Measurements from ENCODE around the gene DERL2. TPM values are rescaled to one million over a fixed set of nuclear protein-coding genes. Genes with fewer than 3 reads are reported as not detected.

Gene DERL2
- total RNA-seq, 1 donor from 2014 or later, result 23.1 TPM

DNA sequence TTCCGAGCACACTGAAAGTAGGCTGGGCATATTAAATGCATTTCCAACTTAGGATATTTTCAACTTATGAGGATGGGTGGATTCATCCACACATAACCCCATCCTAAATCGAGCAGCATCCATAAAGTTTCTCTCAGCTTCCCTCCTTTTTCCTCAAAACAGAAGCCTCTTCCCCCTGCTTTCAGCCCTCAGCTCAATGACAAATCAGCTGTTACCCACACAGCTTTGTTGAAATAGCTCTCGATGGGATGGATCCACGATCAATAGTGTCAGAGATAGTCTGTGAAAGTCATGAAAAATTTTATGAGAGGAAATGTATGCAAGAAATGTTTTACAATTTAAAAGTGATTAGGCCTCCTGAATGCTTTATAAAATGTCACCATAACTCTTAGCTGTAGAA, 19.7 kb downstream of the DERL2 start:
- Histone ChIP-seq H3K27me3 (no peaks in the 10 kb centered on the region), H3K4me3 (no peak overlapping the region), H3K27ac (no peak overlapping the region), H3K9me3 (no peaks in the 10 kb centered on the region), H3K36me3 (peaks cover 0 to 2% of the 10 kb centered on the region in 2 donors), H3K4me1 (peaks cover 27% of the 10 kb centered on the region)
- DNase-seq (ENCODE audit: extremely low spot score in 2 of 2), result no peak
- intact Hi-C loops (cut with DNase I), result no loop called here
- TF ChIP-seq POLR2A (IDR thresholded peaks at IDR 0.05), result no peak
- TF ChIP-seq, protein P1, sequence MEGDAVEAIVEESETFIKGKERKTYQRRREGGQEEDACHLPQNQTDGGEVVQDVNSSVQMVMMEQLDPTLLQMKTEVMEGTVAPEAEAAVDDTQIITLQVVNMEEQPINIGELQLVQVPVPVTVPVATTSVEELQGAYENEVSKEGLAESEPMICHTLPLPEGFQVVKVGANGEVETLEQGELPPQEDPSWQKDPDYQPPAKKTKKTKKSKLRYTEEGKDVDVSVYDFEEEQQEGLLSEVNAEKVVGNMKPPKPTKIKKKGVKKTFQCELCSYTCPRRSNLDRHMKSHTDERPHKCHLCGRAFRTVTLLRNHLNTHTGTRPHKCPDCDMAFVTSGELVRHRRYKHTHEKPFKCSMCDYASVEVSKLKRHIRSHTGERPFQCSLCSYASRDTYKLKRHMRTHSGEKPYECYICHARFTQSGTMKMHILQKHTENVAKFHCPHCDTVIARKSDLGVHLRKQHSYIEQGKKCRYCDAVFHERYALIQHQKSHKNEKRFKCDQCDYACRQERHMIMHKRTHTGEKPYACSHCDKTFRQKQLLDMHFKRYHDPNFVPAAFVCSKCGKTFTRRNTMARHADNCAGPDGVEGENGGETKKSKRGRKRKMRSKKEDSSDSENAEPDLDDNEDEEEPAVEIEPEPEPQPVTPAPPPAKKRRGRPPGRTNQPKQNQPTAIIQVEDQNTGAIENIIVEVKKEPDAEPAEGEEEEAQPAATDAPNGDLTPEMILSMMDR (IDR thresholded peaks at IDR 0.05), result no peak
- no peak for TF ChIP-seq POLR2AphosphoS5 (IDR thresholded peaks at IDR 0.05; ENCODE audit: insufficient read depth in 1 of 2, low read depth in 1 of 2)

DNA sequence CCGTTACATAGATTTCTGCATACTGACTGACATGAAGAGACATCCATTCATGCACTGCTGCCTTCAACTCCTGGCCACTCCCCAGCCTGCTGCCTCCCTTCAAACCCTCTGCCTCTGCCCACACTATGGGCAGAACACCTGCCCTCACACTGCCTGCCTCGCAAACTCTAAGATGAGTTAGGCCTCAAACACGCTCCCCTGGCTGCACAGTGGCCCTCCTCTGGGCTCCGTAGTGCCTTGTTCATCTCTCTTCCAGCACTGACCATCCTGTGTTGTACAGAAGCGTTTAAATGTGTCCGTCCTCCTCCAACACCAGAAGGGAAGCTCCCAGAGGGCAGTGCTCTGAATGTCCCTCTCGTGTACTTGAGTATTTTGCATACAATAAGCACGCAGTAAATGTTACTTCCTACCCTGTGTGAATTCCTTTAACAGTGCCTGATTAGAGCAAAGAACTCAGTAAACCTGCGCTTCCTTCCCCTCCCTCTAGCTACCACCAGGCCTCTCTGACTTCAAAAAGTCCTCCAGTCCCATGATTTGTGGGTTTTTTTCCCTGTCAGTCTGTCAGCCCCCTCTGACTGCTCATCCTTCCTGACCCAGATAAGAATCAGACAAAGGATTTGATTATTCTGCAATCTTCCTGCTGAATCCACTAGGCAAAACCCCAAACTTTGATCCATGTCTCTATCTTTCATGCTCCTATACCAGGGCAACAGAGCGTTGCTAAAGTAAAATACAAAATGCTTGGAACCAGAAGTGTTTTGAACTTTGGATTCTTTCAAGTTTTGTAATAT, 21.1 kb downstream of the DERL2 start:
- DNase-seq (ENCODE audit: extremely low spot score in 2 of 2), result no peak
- no peak for TF ChIP-seq POLR2AphosphoS5 (IDR thresholded peaks at IDR 0.05; ENCODE audit: insufficient read depth in 1 of 2, low read depth in 1 of 2)
- TF ChIP-seq, protein P1 (IDR thresholded peaks at IDR 0.05), result no peak
- TF ChIP-seq POLR2A (IDR thresholded peaks at IDR 0.05), result no peak
- Histone ChIP-seq H3K9me3 (no peaks in the 10 kb centered on the region), H3K4me3 (no peak overlapping the region), H3K36me3 (peaks cover 0 to 15% of the 10 kb centered on the region in 2 donors), H3K27me3 (no peaks in the 10 kb centered on the region), H3K27ac (no peak overlapping the region), H3K4me1 (peaks cover 27% of the 10 kb centered on the region)
- intact Hi-C loops (cut with DNase I), result no loop called here

DNA sequence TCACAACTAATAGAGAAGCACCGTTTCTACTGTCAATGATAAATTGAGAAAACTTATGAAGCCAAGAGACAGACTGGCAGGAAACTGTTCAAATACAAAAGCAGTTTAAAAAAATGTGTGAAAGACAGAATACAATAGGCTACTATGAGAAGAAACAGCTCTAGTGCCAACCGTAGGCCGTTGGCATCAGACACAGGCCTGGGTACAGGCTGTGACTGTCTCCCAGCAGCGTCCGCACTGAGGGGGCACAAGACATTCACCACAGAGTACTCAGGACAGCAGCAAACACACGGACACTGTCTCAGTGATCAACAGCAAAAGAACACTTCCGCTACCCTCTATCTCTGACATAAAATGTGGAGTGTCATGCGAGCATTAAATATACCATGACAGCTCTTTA, 39.2 kb downstream of the DERL2 start:
- TF ChIP-seq POLR2A (IDR thresholded peaks at IDR 0.05), result no peak
- TF ChIP-seq POLR2AphosphoS5 (IDR thresholded peaks at IDR 0.05; ENCODE audit: insufficient read depth in 1 of 2, low read depth in 1 of 2), result no peak
- TF ChIP-seq, protein P1 (IDR thresholded peaks at IDR 0.05), result no peak
- no peak overlapping the region for H3K27ac ChIP-seq
- no peak overlapping the region for H3K4me3 ChIP-seq
- H3K4me1 ChIP-seq, result no peaks in the 10 kb centered on the region
- peaks cover 0 to 60% of the 10 kb centered on the region in 2 donors for H3K36me3 ChIP-seq
- H3K9me3 ChIP-seq, result no peaks in the 10 kb centered on the region
- H3K27me3 ChIP-seq, result no peaks in the 10 kb centered on the region
- no peak for DNase-seq (ENCODE audit: extremely low spot score in 2 of 2)
- intact Hi-C loops (cut with DNase I), result no loop called here

DNA sequence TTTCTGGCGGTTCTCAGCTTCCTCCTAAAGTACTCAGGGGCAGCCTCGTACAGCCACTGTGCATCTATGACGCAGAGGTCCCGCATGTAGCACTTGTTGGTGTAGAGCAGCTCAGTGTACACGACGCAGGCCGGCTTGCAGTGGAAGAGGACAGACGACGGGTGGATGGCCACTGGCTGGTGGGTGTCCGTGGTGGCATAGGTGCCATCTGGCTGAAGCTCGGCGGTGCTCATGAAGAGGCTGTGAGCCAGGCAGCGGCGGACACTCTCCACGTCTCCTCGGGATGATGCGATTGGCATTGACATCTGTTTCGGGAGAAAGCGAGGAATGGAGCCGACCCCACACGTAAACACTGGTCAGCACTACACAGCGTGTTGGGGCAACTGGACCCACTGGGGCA, 41.8 kb downstream of the DERL2 start:
- H3K36me3 ChIP-seq, result peaks cover 0 to 46% of the 10 kb centered on the region in 2 donors
- H3K27ac ChIP-seq, result no peak overlapping the region
- H3K9me3 ChIP-seq, result no peaks in the 10 kb centered on the region
- no peak for TF ChIP-seq POLR2AphosphoS5 (IDR thresholded peaks at IDR 0.05; ENCODE audit: insufficient read depth in 1 of 2, low read depth in 1 of 2)
- TF ChIP-seq POLR2A (IDR thresholded peaks at IDR 0.05), result no peak
- TF ChIP-seq, protein P1 (IDR thresholded peaks at IDR 0.05), result no peak
- DNase-seq (ENCODE audit: extremely low spot score in 2 of 2), result no peak
- no peak overlapping the region for H3K4me3 ChIP-seq
- intact Hi-C loops (cut with DNase I), result no loop called here
- peaks cover 5% of the 10 kb centered on the region for H3K4me1 ChIP-seq
- no peaks in the 10 kb centered on the region for H3K27me3 ChIP-seq

DNA sequence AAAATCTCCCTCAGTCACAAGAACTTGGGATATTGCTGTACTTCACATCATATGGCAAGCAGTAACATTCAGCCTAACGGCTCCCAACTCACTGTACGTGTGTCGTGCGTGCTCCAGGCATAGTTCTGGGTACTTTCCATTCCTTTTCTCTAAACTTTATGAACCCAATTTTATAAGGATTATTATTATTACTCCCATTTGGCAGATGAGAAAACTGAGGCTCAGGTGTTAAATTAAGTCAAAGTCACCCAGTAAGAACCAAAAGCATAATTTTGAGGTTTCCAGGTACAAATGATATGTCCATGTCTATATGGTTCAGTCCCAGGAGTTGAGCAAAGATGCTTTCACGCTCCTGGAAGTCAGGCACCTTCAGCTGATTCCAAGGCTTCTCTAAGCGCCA, 42.2 kb downstream of the DERL2 start:
- intact Hi-C loops (cut with DNase I), result no loop called here
- DNase-seq (ENCODE audit: extremely low spot score in 2 of 2), result no peak
- TF ChIP-seq POLR2A (IDR thresholded peaks at IDR 0.05) (no peak), POLR2AphosphoS5 (IDR thresholded peaks at IDR 0.05; ENCODE audit: insufficient read depth in 1 of 2, low read depth in 1 of 2) (no peak)
- TF ChIP-seq, protein P1 (IDR thresholded peaks at IDR 0.05), result no peak
- H3K4me1 ChIP-seq, result peaks cover 5% of the 10 kb centered on the region
- no peak overlapping the region for H3K27ac ChIP-seq
- no peaks in the 10 kb centered on the region for H3K27me3 ChIP-seq
- no peaks in the 10 kb centered on the region for H3K9me3 ChIP-seq
- peaks cover 0 to 43% of the 10 kb centered on the region in 2 donors for H3K36me3 ChIP-seq
- no peak overlapping the region for H3K4me3 ChIP-seq
